Endothelial cell of umbilical vein (primary cell): ENCODE measurements around the gene ALK.

Source experiments
- EZH2 ChIP-seq: IDR thresholded peaks from 2 replicates; pipeline ENCODE4 v1.6.1; 2012; ENCODE audit warnings: borderline replicate concordance, low read depth, mild to moderate bottlenecking, moderate library complexity, low read length, inconsistent platforms; ENCODE audit not compliant: severe bottlenecking
- FOS ChIP-seq: IDR thresholded peaks from 2 replicates; pipeline ENCODE4 v1.6.1; 2011; ENCODE audit warnings: mild to moderate bottlenecking, low read length, moderate library complexity, borderline replicate concordance; ENCODE audit not compliant: insufficient read depth
- JUN ChIP-seq: IDR thresholded peaks from 2 replicates; pipeline ENCODE4 v1.6.1; 2011; ENCODE audit warnings: borderline replicate concordance, low read depth; ENCODE audit not compliant: insufficient read length, insufficient read depth
- MYC ChIP-seq: IDR thresholded peaks from one replicate; pipeline ENCODE4 v1.6.1; 2011; ENCODE audit warnings: mild to moderate bottlenecking, low read depth, low read length
- POLR2A ChIP-seq: IDR thresholded peaks from 2 replicates; pipeline ENCODE4 v1.6.1; 2012; ENCODE audit warnings: low read depth, mild to moderate bottlenecking, control low read depth, low read length
- POLR2AphosphoS5 ChIP-seq: IDR thresholded peaks from 2 replicates; pipeline ENCODE4 v1.6.1; 2012; ENCODE audit warnings: low read depth, mild to moderate bottlenecking, control low read depth, low read length, moderate library complexity; ENCODE audit not compliant: insufficient read depth
- TF ChIP-seq, protein P1 (sequence below), 2 donors: IDR thresholded peaks; 1 replicate in 1 of 2; 2 replicates in 1 of 2; pipeline ENCODE4 v1.5.1; 2011; ENCODE audit warnings: low read length in 2 of 2, mild to moderate bottlenecking in 2 of 2, moderate library complexity in 2 of 2, control low read depth in 1 of 2, inconsistent platforms in 1 of 2, low read depth in 1 of 2; ENCODE audit not compliant: insufficient read depth in 1 of 2; ENCODE audit errors: extremely low read depth in 1 of 2
- TF ChIP-seq, protein P2 (sequence below): IDR thresholded peaks from 2 replicates; pipeline ENCODE4 v1.6.1; 2011; ENCODE audit not compliant: insufficient read depth, insufficient read length

- TF ChIP-seq, protein P1, sequence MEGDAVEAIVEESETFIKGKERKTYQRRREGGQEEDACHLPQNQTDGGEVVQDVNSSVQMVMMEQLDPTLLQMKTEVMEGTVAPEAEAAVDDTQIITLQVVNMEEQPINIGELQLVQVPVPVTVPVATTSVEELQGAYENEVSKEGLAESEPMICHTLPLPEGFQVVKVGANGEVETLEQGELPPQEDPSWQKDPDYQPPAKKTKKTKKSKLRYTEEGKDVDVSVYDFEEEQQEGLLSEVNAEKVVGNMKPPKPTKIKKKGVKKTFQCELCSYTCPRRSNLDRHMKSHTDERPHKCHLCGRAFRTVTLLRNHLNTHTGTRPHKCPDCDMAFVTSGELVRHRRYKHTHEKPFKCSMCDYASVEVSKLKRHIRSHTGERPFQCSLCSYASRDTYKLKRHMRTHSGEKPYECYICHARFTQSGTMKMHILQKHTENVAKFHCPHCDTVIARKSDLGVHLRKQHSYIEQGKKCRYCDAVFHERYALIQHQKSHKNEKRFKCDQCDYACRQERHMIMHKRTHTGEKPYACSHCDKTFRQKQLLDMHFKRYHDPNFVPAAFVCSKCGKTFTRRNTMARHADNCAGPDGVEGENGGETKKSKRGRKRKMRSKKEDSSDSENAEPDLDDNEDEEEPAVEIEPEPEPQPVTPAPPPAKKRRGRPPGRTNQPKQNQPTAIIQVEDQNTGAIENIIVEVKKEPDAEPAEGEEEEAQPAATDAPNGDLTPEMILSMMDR (IDR thresholded peaks at IDR 0.05; ENCODE audit: extremely low read depth in 1 of 2, insufficient read depth in 1 of 2, low read depth in 1 of 2, low read length in 2 of 2): no peak
- TF ChIP-seq, protein P2, sequence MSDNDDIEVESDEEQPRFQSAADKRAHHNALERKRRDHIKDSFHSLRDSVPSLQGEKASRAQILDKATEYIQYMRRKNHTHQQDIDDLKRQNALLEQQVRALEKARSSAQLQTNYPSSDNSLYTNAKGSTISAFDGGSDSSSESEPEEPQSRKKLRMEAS: no peak
- TF ChIP-seq JUN (no peak), POLR2AphosphoS5 (no peak), EZH2 (no peak), POLR2A (no peak), MYC (no peak), FOS (no peak)
Observed at GRCh38 chr2:29949042-29949441, 27.7 kb upstream of the ALK start.
